Hepatocyte (in vitro differentiated cells): ENCODE results near the gene AKR1B1.

Experiments
- CTCF ChIP-seq: fragments of 200-600 bp; sonication (generic); IDR thresholded peaks from 2 replicates; pipeline ENCODE4 v1.5.1; 2016; ENCODE audit warnings: antibody characterized with exemption, mild to moderate bottlenecking; ENCODE audit not compliant: poor library complexity
- EZH2 ChIP-seq: fragments of 200-600 bp; sonication (generic); IDR thresholded peaks from 2 replicates; pipeline ENCODE4 v1.6.1; 2016; ENCODE audit warnings: antibody characterized with exemption, mild to moderate bottlenecking, borderline replicate concordance

DNA sequence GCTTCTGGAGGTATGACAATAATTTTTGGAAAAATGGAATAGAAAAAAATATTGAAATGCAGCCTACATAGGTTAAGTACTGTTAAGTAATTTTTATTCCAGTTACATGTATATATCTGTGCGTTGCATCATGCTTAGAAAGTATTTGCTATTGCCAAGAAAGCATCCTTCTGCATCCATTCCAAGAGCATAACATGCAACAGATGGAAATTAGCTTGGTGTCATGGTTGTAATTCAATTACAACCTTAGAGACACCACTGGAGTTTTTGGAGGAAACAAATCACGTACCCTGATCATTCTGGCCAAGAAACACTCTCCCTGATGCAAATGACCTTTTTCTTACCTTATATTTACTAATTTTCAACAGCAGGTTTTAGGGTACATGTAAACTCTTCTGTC lies 1.7 kb downstream of the AKR1B1 start:
- TF ChIP-seq CTCF (no peak), EZH2 (no peak)
